LNCAP (cell line): ENCODE measurements around the gene AQR.

Experiments
- TF ChIP-seq, protein P1 (sequence below): fragments of 450-650 bp; IDR thresholded peaks from 2 replicates; pipeline ENCODE4 v1.5.1; 2017; ENCODE audit warnings: mild to moderate bottlenecking

Gene AQR

DNA sequence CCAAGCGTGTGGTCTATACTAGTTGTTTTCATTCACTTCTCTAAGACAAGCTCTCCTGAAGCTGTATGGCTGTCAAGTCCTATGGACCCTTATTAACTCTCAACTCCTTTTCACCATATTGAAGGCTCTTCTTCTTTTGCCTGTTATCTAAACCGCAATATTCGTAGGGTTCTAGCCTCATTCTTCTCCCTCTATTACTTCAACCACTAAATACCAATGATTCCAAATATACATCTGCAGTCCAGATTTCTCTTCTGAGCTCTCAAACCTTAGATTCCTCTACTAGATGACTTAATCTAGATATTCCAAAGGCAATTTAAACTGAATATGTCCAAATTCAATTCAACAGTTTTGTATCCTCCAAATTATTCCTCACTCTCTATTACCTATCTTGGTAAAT is 24.6 kb downstream of the AQR start:
- TF ChIP-seq, protein P1, sequence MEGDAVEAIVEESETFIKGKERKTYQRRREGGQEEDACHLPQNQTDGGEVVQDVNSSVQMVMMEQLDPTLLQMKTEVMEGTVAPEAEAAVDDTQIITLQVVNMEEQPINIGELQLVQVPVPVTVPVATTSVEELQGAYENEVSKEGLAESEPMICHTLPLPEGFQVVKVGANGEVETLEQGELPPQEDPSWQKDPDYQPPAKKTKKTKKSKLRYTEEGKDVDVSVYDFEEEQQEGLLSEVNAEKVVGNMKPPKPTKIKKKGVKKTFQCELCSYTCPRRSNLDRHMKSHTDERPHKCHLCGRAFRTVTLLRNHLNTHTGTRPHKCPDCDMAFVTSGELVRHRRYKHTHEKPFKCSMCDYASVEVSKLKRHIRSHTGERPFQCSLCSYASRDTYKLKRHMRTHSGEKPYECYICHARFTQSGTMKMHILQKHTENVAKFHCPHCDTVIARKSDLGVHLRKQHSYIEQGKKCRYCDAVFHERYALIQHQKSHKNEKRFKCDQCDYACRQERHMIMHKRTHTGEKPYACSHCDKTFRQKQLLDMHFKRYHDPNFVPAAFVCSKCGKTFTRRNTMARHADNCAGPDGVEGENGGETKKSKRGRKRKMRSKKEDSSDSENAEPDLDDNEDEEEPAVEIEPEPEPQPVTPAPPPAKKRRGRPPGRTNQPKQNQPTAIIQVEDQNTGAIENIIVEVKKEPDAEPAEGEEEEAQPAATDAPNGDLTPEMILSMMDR = no peak

DNA sequence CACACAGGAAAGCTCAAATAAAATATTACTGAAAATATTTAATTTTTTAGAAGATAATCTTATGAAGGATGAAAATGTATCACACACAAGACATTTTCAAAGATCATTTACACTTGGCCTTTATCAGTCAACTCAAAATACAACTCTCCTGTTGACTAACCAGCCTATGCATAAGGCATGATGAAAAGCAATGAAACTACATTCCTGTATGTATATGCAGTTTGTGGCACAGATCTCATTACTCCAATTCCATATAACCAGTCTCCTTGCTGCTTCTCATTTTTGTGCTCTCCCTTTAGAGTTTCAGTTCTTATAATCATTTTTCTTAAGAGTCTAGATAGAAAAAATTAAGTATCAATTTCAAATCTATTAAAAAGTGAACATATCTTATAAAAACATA is 25.8 kb downstream of the AQR start:
- TF ChIP-seq, protein P1 = no peak

DNA sequence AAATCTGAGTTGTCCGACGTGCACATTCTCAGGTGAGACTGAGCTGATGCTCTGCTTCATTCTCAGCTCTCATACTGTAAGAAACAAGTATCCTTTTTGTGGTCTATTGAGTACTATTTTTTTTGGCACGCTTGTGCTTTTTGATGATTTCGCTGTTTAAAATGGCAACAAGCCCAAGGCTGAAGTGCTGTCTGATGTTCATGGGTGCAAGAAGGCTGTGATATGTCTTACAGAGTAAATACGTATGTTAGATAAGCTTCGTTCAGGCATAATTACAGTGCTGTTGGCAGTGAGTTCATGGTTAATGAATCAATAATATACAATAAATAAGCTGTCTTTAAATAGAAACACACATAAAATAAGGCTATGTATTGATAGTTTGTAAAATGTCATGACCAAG is 27.2 kb downstream of the AQR start:
- TF ChIP-seq, protein P1 = no peak

DNA sequence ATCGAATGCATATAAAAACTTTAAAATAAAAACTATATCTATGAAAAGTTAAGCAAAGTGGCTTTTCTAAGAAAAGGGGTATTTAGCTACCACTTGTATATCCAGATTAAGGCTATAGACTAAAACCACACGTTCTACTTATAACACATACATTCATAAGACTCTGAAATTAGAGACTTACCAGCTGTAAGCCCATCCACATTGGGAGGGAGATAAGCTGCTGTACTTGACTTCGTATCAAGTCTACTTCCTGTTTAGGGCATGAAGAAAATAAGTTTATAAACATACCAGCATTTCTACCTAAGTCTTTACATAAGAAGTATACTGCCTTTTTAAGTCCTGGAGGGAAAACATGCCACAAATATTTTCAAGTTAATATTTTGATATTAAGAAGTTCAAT is 27.7 kb downstream of the AQR start:
- TF ChIP-seq, protein P1 = no peak

DNA sequence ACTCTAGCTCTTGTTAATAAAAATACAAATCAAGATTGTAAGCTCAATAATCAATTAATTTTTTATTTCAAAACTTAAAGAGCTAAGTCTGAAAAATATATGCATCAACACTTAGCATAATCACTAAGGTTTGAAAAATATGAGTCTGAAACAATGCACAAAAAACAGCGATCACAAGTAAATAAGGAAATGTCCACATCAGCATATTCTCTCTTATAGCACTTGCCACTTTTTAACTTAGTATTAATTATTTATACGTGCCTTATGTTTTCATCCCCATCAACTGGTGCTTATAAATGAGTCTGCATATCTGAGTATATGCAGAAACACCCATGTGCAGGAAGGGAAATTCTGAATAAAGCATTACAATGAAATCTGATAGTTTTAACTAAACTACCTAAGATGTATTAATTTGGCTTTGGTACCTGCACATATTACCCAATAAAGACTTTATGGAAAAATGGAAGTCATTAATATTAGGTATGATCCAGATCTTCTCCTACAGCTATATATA is 28.3 kb downstream of the AQR start:
- TF ChIP-seq, protein P1 = no peak

DNA sequence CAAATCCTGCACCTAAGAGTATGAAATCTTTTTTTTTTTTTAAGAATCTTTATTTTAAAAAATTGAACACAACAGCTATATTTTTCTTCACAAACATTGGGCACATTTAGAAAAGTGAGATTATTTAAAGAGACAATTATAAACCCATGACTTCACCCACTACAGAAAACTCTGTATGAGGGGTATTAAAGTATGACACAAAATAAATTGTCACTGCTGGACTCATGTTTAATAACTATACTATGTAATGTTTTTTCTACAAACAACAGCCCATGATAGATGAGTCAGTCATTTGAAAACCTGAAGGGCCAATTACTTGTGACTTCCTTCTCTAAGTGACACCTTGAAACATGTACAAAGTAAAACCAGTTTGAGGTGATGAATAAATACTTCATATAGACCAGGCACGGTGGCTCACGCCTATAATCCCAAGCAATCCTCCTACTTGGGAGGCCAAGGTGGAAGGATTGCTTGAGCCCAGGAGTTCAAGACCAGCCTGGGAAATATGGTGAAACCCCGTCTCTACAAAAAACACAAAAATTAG is 36.0 kb downstream of the AQR start:
- TF ChIP-seq, protein P1 = no peak

DNA sequence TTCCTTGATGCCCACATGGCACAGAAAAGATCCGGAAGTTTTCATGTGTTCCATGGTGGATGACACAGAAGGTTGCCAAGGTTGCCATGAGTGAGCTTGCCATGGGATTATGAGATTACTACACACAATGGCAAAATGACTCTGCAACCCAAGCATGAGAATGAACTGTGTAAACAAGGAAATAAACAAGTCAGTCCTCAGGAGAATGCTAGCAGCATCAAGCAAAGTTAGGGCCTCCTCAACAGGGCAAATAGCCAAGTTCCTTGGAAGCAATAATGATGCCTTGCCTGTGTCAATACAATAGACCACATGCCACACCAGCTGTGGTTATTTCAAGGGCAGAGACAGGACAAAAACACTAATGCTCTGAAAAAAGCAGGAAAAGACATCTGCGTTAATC is 41.8 kb downstream of the AQR start:
- TF ChIP-seq, protein P1 = no peak

DNA sequence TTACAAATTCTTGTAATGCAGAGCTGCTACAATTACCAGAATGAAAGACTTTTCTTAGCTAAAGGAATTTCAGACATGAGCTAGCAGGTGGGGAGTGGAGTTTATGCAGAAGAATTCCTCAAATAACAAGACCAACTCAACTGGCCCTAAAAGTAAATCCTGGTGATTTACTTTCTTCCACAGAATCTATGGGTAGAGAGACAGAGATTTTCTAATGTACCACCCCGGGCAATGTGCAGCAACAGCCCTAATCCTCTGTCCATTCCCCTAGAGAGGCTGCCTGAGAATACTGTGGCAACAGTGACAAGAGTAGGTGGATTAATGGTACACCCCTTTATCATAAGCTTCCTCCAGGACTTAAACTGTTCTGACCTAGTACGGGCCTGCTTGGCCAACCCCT is 55.2 kb downstream of the AQR start:
- TF ChIP-seq, protein P1 = no peak
